Spinal cord (tissue), 10 donors: ENCODE data around the gene CUZD1. TPM values are rescaled to one million over a fixed set of nuclear protein-coding genes. Genes with fewer than 3 reads are reported as not detected.
A peak's percentile ranks its signal among the peaks of the same experiment; 100 is the strongest.

Experiments used
- DNase-seq, 6 donors: peaks; one replicate each; pipeline versions ENCODE4 v3.0.0 to v3.0.0-alpha.2; 2013 to 2015; ENCODE audit warnings: low spot score in 6 of 6, low read depth in 4 of 6
- H3K27ac ChIP-seq: one replicate; pipeline ENCODE4 v1.5.1; 2013; ENCODE audit warnings: low read depth, low read length, control low read depth
- H3K27me3 ChIP-seq: one replicate; pipeline ENCODE4 v1.6.1; 2013; ENCODE audit warnings: low read length; ENCODE audit not compliant: control insufficient read depth, insufficient read depth
- H3K36me3 ChIP-seq: one replicate; pipeline ENCODE4 v1.6.1; 2013; ENCODE audit warnings: low read length; ENCODE audit not compliant: control insufficient read depth, insufficient read depth
- H3K4me1 ChIP-seq: one replicate; pipeline ENCODE4 v1.6.1; 2013; ENCODE audit warnings: low read length; ENCODE audit not compliant: control insufficient read depth, insufficient read depth
- H3K4me3 ChIP-seq: one replicate; pipeline ENCODE4 v1.5.1; 2013; ENCODE audit warnings: low read depth, low read length, control low read depth
- H3K9me3 ChIP-seq: one replicate; pipeline ENCODE4 v1.6.1; 2013; ENCODE audit warnings: low read length; ENCODE audit not compliant: control insufficient read depth, insufficient read depth
- WGBS: methylation state at CpG from one replicate; pipeline ENCODE4 v1.1.5; 2013; ENCODE audit warnings: missing lambda C conversion rate; ENCODE audit not compliant: insufficient coverage; 5-methylcytosine and 5-hydroxymethylcytosine counted together
- polyA plus RNA-seq, 2 donors: library from polyadenylated mRNA; unstranded; fragments of 120-200 nt; gene quantifications; one replicate each; pipeline ENCODE4 v1.2.1, GENCODE V29; 2013; ENCODE audit not compliant: insufficient read length in 2 of 2
- total RNA-seq, 2 donors: library from RNA; depleted of rRNA in 1 of 2; stranded (reverse); fragments of 120-200 nt in 1 of 2; fragments of >200 nt in 1 of 2; gene quantifications; one replicate each; pipeline versions ENCODE4 v1.2.3 to v1.2.4, GENCODE V29; 2013 to 2014
- donor health status: healthy.

Gene CUZD1
- total and polyA plus RNA-seq, 4 donors = 0.69 to 2.0 (median 1.4) TPM

GRCh38 chr10:122822973-122823690 lies 22.5 kb downstream of the CUZD1 start:
- no peak overlapping the region for H3K4me3 ChIP-seq
- H3K27me3 ChIP-seq = peaks cover 18% of the 10 kb centered on the region
- 94% methylated on average over 8 of the region's 11 CpGs for WGBS
- no peaks in the 10 kb centered on the region for H3K4me1 ChIP-seq
- DNase-seq = no peak
- no peaks in the 10 kb centered on the region for H3K36me3 ChIP-seq
- H3K9me3 ChIP-seq = no peaks in the 10 kb centered on the region
- no peak overlapping the region for H3K27ac ChIP-seq

GRCh38 chr10:122821808-122822207 lies 23.8 kb downstream of the CUZD1 start:
- Histone ChIP-seq H3K9me3 (no peaks in the 10 kb centered on the region), H3K27ac (no peak overlapping the region), H3K36me3 (no peaks in the 10 kb centered on the region), H3K4me3 (no peak overlapping the region), H3K27me3 (peaks cover 21% of the 10 kb centered on the region), H3K4me1 (no peaks in the 10 kb centered on the region)
- WGBS = 89% methylated on average over 2 of the region's 3 CpGs
- no peak for DNase-seq

- Histone ChIP-seq H3K4me1 (no peaks in the 10 kb centered on the region), H3K27me3 (peaks cover 18% of the 10 kb centered on the region), H3K4me3 (no peak overlapping the region), H3K36me3 (no peaks in the 10 kb centered on the region), H3K9me3 (no peaks in the 10 kb centered on the region), H3K27ac (no peak overlapping the region)
- WGBS = 67% methylated on average over 2 of the region's 5 CpGs
- DNase-seq = no peak
Measured at GRCh38 chr10:122815458-122815857, 30.2 kb downstream of the CUZD1 start.

- no peaks in the 10 kb centered on the region for H3K9me3 ChIP-seq
- DNase-seq = no peak
- H3K4me3 ChIP-seq = no peak overlapping the region
- H3K4me1 ChIP-seq = no peaks in the 10 kb centered on the region
- peaks cover 16% of the 10 kb centered on the region for H3K27me3 ChIP-seq
- H3K36me3 ChIP-seq = no peaks in the 10 kb centered on the region
- no peak overlapping the region for H3K27ac ChIP-seq
- 89% methylated on average over 1 of the region's 2 CpGs for WGBS
Measured at GRCh38 chr10:122814493-122814892, 31.2 kb downstream of the CUZD1 start.

- 86% methylated on average over 3 of the region's 4 CpGs for WGBS
- Histone ChIP-seq H3K9me3 (no peaks in the 10 kb centered on the region), H3K4me3 (no peak overlapping the region), H3K4me1 (no peaks in the 10 kb centered on the region), H3K27ac (no peak overlapping the region), H3K27me3 (peaks cover 2% of the 10 kb centered on the region), H3K36me3 (no peaks in the 10 kb centered on the region)
- no peak for DNase-seq
Measured at GRCh38 chr10:122812751-122813150, 32.9 kb downstream of the CUZD1 start.

- no peaks in the 10 kb centered on the region for H3K4me1 ChIP-seq
- peaks cover 4% of the 10 kb centered on the region for H3K27me3 ChIP-seq
- H3K9me3 ChIP-seq = no peaks in the 10 kb centered on the region
- H3K4me3 ChIP-seq = no peak overlapping the region
- H3K36me3 ChIP-seq = no peaks in the 10 kb centered on the region
- 96% methylated on average over 7 of the region's 7 CpGs for WGBS
- no peak for DNase-seq
- H3K27ac ChIP-seq = no peak overlapping the region
Measured at GRCh38 chr10:122802282-122802681, 43.4 kb downstream of the CUZD1 start.

GRCh38 chr10:122798704-122799231 lies 46.9 kb downstream of the CUZD1 start:
- no peak for DNase-seq
- H3K4me1 ChIP-seq = no peaks in the 10 kb centered on the region
- H3K9me3 ChIP-seq = no peaks in the 10 kb centered on the region
- no peak overlapping the region for H3K4me3 ChIP-seq
- no peaks in the 10 kb centered on the region for H3K36me3 ChIP-seq
- peaks cover 3% of the 10 kb centered on the region for H3K27me3 ChIP-seq
- H3K27ac ChIP-seq = no peak overlapping the region
- 74% methylated on average over 11 of the region's 12 CpGs for WGBS

GRCh38 chr10:122796796-122797195 lies 48.9 kb downstream of the CUZD1 start:
- no peaks in the 10 kb centered on the region for H3K36me3 ChIP-seq
- peaks cover 3% of the 10 kb centered on the region for H3K27me3 ChIP-seq
- no peaks in the 10 kb centered on the region for H3K4me1 ChIP-seq
- WGBS = no CpG with 5 or more reads among the region's 2 CpGs
- no peaks in the 10 kb centered on the region for H3K9me3 ChIP-seq
- DNase-seq = no peak
- no peak overlapping the region for H3K4me3 ChIP-seq
- no peak overlapping the region for H3K27ac ChIP-seq

- no peak overlapping the region for H3K27ac ChIP-seq
- H3K4me1 ChIP-seq = no peaks in the 10 kb centered on the region
- H3K27me3 ChIP-seq = peaks cover 5% of the 10 kb centered on the region
- no peaks in the 10 kb centered on the region for H3K9me3 ChIP-seq
- no peak for DNase-seq
- 46% methylated on average over 2 of the region's 5 CpGs for WGBS
- H3K36me3 ChIP-seq = no peaks in the 10 kb centered on the region
- no peak overlapping the region for H3K4me3 ChIP-seq
Measured at GRCh38 chr10:122795924-122796323, 49.7 kb downstream of the CUZD1 start.

GRCh38 chr10:122786269-122786668 lies 59.4 kb downstream of the CUZD1 start:
- 0% methylated on average over 2 of the region's 3 CpGs for WGBS

More at GRCh38 chr10:122786269-122786668, 59.4 kb downstream of the CUZD1 start:
- Histone ChIP-seq H3K27ac (no peak overlapping the region), H3K9me3 (no peaks in the 10 kb centered on the region), H3K27me3 (peaks cover under 1% of the 10 kb centered on the region), H3K4me1 (peaks cover 4% of the 10 kb centered on the region), H3K4me3 (no peak overlapping the region), H3K36me3 (no peaks in the 10 kb centered on the region)
- DNase-seq = peak in 3 of 6 donors; percentile 7 to 61 (median 19)
